Cardiac septum (tissue), 1 donor: ENCODE results near the gene SLAMF8. TPM values are rescaled to one million over a fixed set of nuclear protein-coding genes. Genes with fewer than 3 reads are reported as not detected.

ENCODE experiments used
- total RNA-seq: library from RNA; stranded (reverse); fragmentation: NEBNext Ultra II Directional; extraction: Animal tissue kit (Norgen Biotek cat#: 25700); gene quantifications from one replicate; pipeline ENCODE4 v1.2.1, GENCODE V29; 2021
- donor health status: DM: no; HTN: no; CAD: no.

SLAMF8 gene
- total RNA-seq, 1 donor from 2014 or later = 1.5 TPM

Other genes starting within 250 kb of the SLAMF8 start
- gene APCS, start 239.0 kb upstream of the SLAMF8 start, total RNA-seq = not detected
- gene CRP, start 112.3 kb upstream of the SLAMF8 start, total RNA-seq = not detected
- 12.7 TPM for gene DUSP23, start 45.9 kb upstream of the SLAMF8 start, total RNA-seq
- gene FCRL6, start 24.5 kb upstream of the SLAMF8 start, total RNA-seq = 0.16 TPM
- not detected for gene VSIG8, start 35.8 kb downstream of the SLAMF8 start, total RNA-seq
- gene CFAP45, start 73.3 kb downstream of the SLAMF8 start, total RNA-seq = 0.32 TPM
- gene TAGLN2, start 98.6 kb downstream of the SLAMF8 start, total RNA-seq = 103 TPM
- not detected for gene IGSF9, start 118.7 kb downstream of the SLAMF8 start, total RNA-seq
- not detected for gene SLAMF9, start 127.4 kb downstream of the SLAMF8 start, total RNA-seq
- gene PIGM, start 205.1 kb downstream of the SLAMF8 start, total RNA-seq = 2.3 TPM
- 0.05 TPM for gene KCNJ10, start 243.3 kb downstream of the SLAMF8 start, total RNA-seq